ENCODE data around the gene NYAP2.

DNA sequence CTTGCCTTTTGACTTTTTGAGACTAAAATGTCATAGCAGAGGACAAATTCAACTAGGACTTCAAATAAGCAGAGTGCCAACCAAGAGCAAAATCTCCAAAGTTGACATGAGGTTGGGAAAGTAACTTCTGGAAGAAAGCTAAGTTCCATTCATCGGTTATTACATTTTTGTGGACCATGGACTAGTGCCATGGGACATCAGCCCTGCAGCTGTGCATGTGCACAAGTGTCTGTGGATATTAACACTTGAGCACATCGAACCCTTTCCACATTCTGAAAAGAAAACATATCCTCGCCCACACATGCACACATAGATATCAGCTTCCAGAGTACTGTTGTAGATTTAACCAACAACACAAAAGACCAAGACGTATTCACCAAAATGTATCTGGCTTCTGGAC, 262.6 kb downstream of the NYAP2 start:
- TF ChIP-seq EZH2phosphoT487 (IDR thresholded peaks at IDR 0.05; ENCODE audit: borderline replicate concordance), result no peak
- TF ChIP-seq, protein P1, sequence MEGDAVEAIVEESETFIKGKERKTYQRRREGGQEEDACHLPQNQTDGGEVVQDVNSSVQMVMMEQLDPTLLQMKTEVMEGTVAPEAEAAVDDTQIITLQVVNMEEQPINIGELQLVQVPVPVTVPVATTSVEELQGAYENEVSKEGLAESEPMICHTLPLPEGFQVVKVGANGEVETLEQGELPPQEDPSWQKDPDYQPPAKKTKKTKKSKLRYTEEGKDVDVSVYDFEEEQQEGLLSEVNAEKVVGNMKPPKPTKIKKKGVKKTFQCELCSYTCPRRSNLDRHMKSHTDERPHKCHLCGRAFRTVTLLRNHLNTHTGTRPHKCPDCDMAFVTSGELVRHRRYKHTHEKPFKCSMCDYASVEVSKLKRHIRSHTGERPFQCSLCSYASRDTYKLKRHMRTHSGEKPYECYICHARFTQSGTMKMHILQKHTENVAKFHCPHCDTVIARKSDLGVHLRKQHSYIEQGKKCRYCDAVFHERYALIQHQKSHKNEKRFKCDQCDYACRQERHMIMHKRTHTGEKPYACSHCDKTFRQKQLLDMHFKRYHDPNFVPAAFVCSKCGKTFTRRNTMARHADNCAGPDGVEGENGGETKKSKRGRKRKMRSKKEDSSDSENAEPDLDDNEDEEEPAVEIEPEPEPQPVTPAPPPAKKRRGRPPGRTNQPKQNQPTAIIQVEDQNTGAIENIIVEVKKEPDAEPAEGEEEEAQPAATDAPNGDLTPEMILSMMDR (conservative IDR thresholded peaks at IDR 0.05; ENCODE audit: low read length), result no peak
